ENCODE results near the gene GAL3ST3. TPM values are rescaled to one million over a fixed set of nuclear protein-coding genes. Genes with fewer than 3 reads are reported as not detected.

The GAL3ST3 gene
- total and polyA plus RNA-seq, 10 donors = 0.03 to 0.04 (median 0.03) TPM; not detected in 7

- TF ChIP-seq CTCF (IDR thresholded peaks at IDR 0.05 in 8 of 11, conservative IDR thresholded peaks at IDR 0.05 in 3 of 11) = peak in 3 of 11 experiments; percentile 3 to 32 (median 16)
- peak; percentile 79 to 93 (median 86) for TF ChIP-seq POLR2AphosphoS5 (IDR thresholded peaks at IDR 0.05)
- peak in 1 of 3 donors; percentile 13 for TF ChIP-seq POLR2A (IDR thresholded peaks at IDR 0.05)
- Histone ChIP-seq H3K27ac (peak within 1 kb of the TSS; percentile 95 to 99 (median 99)), H3K4me3 (peak within 1 kb of the TSS; percentile 74 to 98 (median 84)), H3K4me1 (peaks cover 33 to 87% (median 59%) of the 10 kb centered on the region in 6 donors), H3K9me3 (no peaks in the 10 kb centered on the region), H3K27me3 (replicated peaks in 1 of 7) (no peaks in the 10 kb centered on the region), H3K36me3 (peaks cover 0 to 62% (median 41%) of the 10 kb centered on the region in 6 donors)
- peak; percentile 97 for DNase-seq
- intact Hi-C loops (cut with DNase I; ENCODE audit: low total_unique reads) = loop anchor here (10.0 kb wide), 1 partner anchor 65 kb away; no protein-coding TSS in a partner anchor
- WGBS, 5 donors = 0 to 4% (median 1%) methylated on average over 1 to 120 of the region's 120 CpGs
Observed at GRCh38 chr11:66069715-66070603, 21.0 kb upstream of the GAL3ST3 start, which contains the start of gene PACS1. Gene PACS1, plus strand, starts transcription at chr11:66070272. Its CDS starts 215 bp downstream, at chr11:66070487.

- no peaks in the 10 kb centered on the region for H3K27me3 ChIP-seq (replicated peaks in 1 of 7)
- intact Hi-C loops (cut with DNase I; ENCODE audit: low total_unique reads) = loop anchor here (10.0 kb wide), 1 partner anchor 66 kb away; no protein-coding TSS in a partner anchor
- peaks cover 33 to 79% (median 59%) of the 10 kb centered on the region in 6 donors for H3K4me1 ChIP-seq
- peak overlapping the region; percentile 95 to 99 (median 99) for H3K27ac ChIP-seq
- TF ChIP-seq CTCF (IDR thresholded peaks at IDR 0.05 in 8 of 11, conservative IDR thresholded peaks at IDR 0.05 in 3 of 11) (peak in 2 of 11 experiments; percentile 3 to 12), POLR2AphosphoS5 (IDR thresholded peaks at IDR 0.05) (peak in 1 of 3 donors; percentile 62), POLR2A (IDR thresholded peaks at IDR 0.05) (no peak)
- H3K36me3 ChIP-seq = peaks cover 3 to 62% (median 45%) of the 10 kb centered on the region in 6 donors
- peak overlapping the region; percentile 40 to 98 (median 80) for H3K4me3 ChIP-seq
- no peaks in the 10 kb centered on the region for H3K9me3 ChIP-seq
- WGBS, 5 donors = 15 to 23% (median 21%) methylated on average over 14 of the region's 14 CpGs
- peak; percentile 85 for DNase-seq
Observed at GRCh38 chr11:66068923-66069714, 20.2 kb upstream of the GAL3ST3 start.

- H3K27me3 ChIP-seq (replicated peaks in 1 of 7) = no peaks in the 10 kb centered on the region
- 43 to 58% (median 53%) methylated on average over 17 of the region's 17 CpGs for WGBS, 5 donors
- no peaks in the 10 kb centered on the region for H3K9me3 ChIP-seq
- TF ChIP-seq POLR2A (IDR thresholded peaks at IDR 0.05) = no peak
- TF ChIP-seq CTCF (IDR thresholded peaks at IDR 0.05 in 8 of 11, conservative IDR thresholded peaks at IDR 0.05 in 3 of 11) = peak; percentile 72 to 97 (median 90)
- peak; percentile 48 to 75 (median 55) for TF ChIP-seq POLR2AphosphoS5 (IDR thresholded peaks at IDR 0.05)
- peak overlapping the region in 1 of 8 donors; percentile 98 for H3K4me3 ChIP-seq
- H3K27ac ChIP-seq = peak overlapping the region; percentile 95 to 99 (median 99)
- peak; percentile 90 for DNase-seq
- H3K4me1 ChIP-seq = peaks cover 33 to 79% (median 58%) of the 10 kb centered on the region in 6 donors
- intact Hi-C loops (cut with DNase I; ENCODE audit: low total_unique reads) = loop anchor here (10.0 kb wide), 1 partner anchor 67 kb away; no protein-coding TSS in a partner anchor
- H3K36me3 ChIP-seq = peaks cover 8 to 67% (median 52%) of the 10 kb centered on the region in 6 donors
Observed at GRCh38 chr11:66068154-66068821, 19.3 kb upstream of the GAL3ST3 start.

Measured in spleen (tissue), 11 donors.